Testis (tissue), 2 donors: ENCODE results near the gene GNB4.

ENCODE experiments used
- POLR2A ChIP-seq: fragments of 450-650 bp; IDR thresholded peaks from one replicate; pipeline ENCODE4 v1.6.1; 2017; ENCODE audit warnings: antibody characterized with exemption, mild to moderate bottlenecking, moderate library complexity
- TF ChIP-seq, protein P1 (sequence below), 3 experiments: fragments of 450-650 bp in 2 of 3; fragments of 200-600 bp in 1 of 3; sonication (generic) in 1 of 3; IDR thresholded peaks; one replicate each; pipeline ENCODE4 v1.5.1; 2016 to 2019; ENCODE audit warnings: antibody characterized with exemption in 3 of 3, mild to moderate bottlenecking in 2 of 3, moderate library complexity in 1 of 3

- TF ChIP-seq, protein P1, sequence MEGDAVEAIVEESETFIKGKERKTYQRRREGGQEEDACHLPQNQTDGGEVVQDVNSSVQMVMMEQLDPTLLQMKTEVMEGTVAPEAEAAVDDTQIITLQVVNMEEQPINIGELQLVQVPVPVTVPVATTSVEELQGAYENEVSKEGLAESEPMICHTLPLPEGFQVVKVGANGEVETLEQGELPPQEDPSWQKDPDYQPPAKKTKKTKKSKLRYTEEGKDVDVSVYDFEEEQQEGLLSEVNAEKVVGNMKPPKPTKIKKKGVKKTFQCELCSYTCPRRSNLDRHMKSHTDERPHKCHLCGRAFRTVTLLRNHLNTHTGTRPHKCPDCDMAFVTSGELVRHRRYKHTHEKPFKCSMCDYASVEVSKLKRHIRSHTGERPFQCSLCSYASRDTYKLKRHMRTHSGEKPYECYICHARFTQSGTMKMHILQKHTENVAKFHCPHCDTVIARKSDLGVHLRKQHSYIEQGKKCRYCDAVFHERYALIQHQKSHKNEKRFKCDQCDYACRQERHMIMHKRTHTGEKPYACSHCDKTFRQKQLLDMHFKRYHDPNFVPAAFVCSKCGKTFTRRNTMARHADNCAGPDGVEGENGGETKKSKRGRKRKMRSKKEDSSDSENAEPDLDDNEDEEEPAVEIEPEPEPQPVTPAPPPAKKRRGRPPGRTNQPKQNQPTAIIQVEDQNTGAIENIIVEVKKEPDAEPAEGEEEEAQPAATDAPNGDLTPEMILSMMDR (IDR thresholded peaks at IDR 0.05), result no peak
- TF ChIP-seq POLR2A, result no peak
These were observed 40.9 kb downstream of the GNB4 start for GRCh38 chr3:179410331-179410730.
